Natural killer cell (primary cell): ENCODE data around the gene TENT4B. TPM values are rescaled to one million over a fixed set of nuclear protein-coding genes. Genes with fewer than 3 reads are reported as not detected.

Experiments
- ATAC-seq, 3 donors: fragments of 150-1000 bp in 2 of 3; fragments of 200-7000 bp in 1 of 3; cut with Tn5 transposase; 1 replicate in 1 of 3; 2 replicates in 2 of 3; pipeline ENCODE4 v1.10.0; 2021; ENCODE audit warnings: mild to moderate bottlenecking in 2 of 3, moderate library complexity in 2 of 3
- DNase-seq, 2 donors: peaks; one replicate each; pipeline versions ENCODE4 v3.0.0 to v3.0.0-alpha.2; 2013 to 2021; ENCODE audit warnings: mixed read lengths in 1 of 2
- H3K27ac ChIP-seq: one replicate; pipeline ENCODE4 v1.5.1; 2013; ENCODE audit warnings: mild to moderate bottlenecking, low read length
- H3K27me3 ChIP-seq: one replicate; pipeline ENCODE4 v1.6.1; 2013; ENCODE audit warnings: low read length; ENCODE audit not compliant: control insufficient read depth, insufficient read depth
- H3K36me3 ChIP-seq: one replicate; pipeline ENCODE4 v1.6.1; 2013; ENCODE audit warnings: low read length; ENCODE audit not compliant: control insufficient read depth, insufficient read depth
- H3K4me1 ChIP-seq: one replicate; pipeline ENCODE4 v1.6.1; 2013; ENCODE audit warnings: low read length; ENCODE audit not compliant: control insufficient read depth, insufficient read depth
- H3K4me3 ChIP-seq: one replicate; pipeline ENCODE4 v1.5.1; 2013; ENCODE audit warnings: low read length
- H3K9me3 ChIP-seq: one replicate; pipeline ENCODE4 v1.6.1; 2013; ENCODE audit warnings: low read length; ENCODE audit not compliant: control insufficient read depth, insufficient read depth
- H3K27ac Mint-ChIP-seq, 2 donors: one replicate each; pipeline ENCODE4 v1.8.0; 2022; ENCODE audit warnings: mild to moderate bottlenecking in 2 of 2, mixed read lengths in 2 of 2, moderate library complexity in 1 of 2
- H3K27me3 Mint-ChIP-seq, 2 donors: one replicate each; pipeline ENCODE4 v1.8.0; 2022; ENCODE audit warnings: low read depth in 2 of 2, mixed read lengths in 2 of 2
- H3K36me3 Mint-ChIP-seq: one replicate; pipeline ENCODE4 v1.8.0; 2022; ENCODE audit warnings: mixed read lengths
- H3K4me1 Mint-ChIP-seq, 2 donors: one replicate each; pipeline ENCODE4 v1.8.0; 2022; ENCODE audit warnings: mixed read lengths in 2 of 2
- H3K4me3 Mint-ChIP-seq: one replicate; pipeline ENCODE4 v1.8.0; 2022; ENCODE audit warnings: mild to moderate bottlenecking, moderate library complexity, mixed read lengths
- H3K9me3 Mint-ChIP-seq, 2 donors: one replicate each; pipeline ENCODE4 v1.8.0; 2022; ENCODE audit warnings: mixed read lengths in 2 of 2
- WGBS: methylation state at CpG from one replicate; pipeline ENCODE4 v1.1.7; 2013; ENCODE audit warnings: missing lambda C conversion rate; ENCODE audit not compliant: insufficient coverage; 5-methylcytosine and 5-hydroxymethylcytosine counted together
- intact Hi-C: fragments of 100-400 bp; cut with micrococcal nuclease; formaldehyde crosslinking; loops from one replicate; pipeline ENCODE4 v1.14.2; 2022
- total RNA-seq, 4 donors: library from RNA; stranded (reverse); fragments of 120-200 nt in 1 of 4; gene quantifications; one replicate each; pipeline versions ENCODE4 v1.2.3 to v1.2.4, GENCODE V29; 2013 to 2022
- TF ChIP-seq, protein P1 (sequence below): fragments of 200-600 bp; IDR thresholded peaks from one replicate; pipeline ENCODE4 v1.8.0; 2022; ENCODE audit warnings: antibody characterized with exemption

The TENT4B gene
- total RNA-seq, 3 donors from 2014 or later (not counting 1 experiment from before 2014, with no cell fraction given), result 37.5 to 48.7 (median 44.4) TPM

DNA sequence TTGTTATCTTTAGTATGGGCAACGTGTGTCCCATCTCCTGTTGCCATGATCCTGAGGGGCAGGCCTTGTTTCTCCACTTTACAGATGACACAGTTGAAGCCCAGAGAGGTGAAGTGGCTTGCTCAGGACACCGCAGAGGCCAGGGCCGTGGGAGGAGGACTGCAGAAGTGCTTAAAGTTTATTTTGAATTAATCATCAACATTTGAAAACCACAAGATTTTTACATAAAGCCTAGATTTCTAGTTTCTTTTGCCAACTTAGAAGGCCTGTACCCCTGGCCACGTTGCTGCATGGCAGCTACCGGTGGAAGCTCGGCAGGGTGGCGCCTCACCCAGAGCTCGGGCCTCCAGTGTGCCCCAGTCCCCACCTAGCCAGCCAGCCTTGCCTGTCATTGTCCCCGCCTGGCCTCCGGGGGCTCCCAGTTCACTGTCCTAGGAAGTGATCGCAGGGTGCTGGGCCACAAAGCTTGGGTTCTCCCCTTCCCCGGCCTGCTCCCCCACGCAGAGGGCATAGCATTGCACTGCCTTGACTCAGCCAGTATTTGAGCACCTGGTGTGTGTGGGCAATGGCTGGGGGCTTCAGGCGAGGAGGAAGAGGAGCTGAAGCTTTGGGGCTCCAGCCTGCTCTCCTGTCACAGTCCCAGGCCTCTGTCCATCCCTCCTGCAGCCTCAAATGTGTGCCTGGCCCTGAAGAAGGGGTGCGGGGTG is 98.4 kb downstream of the TENT4B start:
- Histone ChIP-seq H3K9me3 (no peaks in the 10 kb centered on the region), H3K4me1 (peaks cover 10% of the 10 kb centered on the region), H3K36me3 (no peaks in the 10 kb centered on the region), H3K27ac (no peak overlapping the region), H3K4me3 (no peak overlapping the region), H3K27me3 (no peaks in the 10 kb centered on the region)
- ATAC-seq (peak in 1 of 3 donors; percentile 19), DNase-seq (no peak)
- H3K9me3 Mint-ChIP-seq, result no peaks in the 10 kb centered on the region
- TF ChIP-seq, protein P1, sequence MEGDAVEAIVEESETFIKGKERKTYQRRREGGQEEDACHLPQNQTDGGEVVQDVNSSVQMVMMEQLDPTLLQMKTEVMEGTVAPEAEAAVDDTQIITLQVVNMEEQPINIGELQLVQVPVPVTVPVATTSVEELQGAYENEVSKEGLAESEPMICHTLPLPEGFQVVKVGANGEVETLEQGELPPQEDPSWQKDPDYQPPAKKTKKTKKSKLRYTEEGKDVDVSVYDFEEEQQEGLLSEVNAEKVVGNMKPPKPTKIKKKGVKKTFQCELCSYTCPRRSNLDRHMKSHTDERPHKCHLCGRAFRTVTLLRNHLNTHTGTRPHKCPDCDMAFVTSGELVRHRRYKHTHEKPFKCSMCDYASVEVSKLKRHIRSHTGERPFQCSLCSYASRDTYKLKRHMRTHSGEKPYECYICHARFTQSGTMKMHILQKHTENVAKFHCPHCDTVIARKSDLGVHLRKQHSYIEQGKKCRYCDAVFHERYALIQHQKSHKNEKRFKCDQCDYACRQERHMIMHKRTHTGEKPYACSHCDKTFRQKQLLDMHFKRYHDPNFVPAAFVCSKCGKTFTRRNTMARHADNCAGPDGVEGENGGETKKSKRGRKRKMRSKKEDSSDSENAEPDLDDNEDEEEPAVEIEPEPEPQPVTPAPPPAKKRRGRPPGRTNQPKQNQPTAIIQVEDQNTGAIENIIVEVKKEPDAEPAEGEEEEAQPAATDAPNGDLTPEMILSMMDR, result no peak
- no peak overlapping the region for H3K4me3 Mint-ChIP-seq
- intact Hi-C loops, result no loop called here
- peak overlapping the region; percentile 69 to 71 for H3K27ac Mint-ChIP-seq
- WGBS, result 85% methylated on average over 15 of the region's 15 CpGs
- no peaks in the 10 kb centered on the region for H3K27me3 Mint-ChIP-seq
- peaks cover 41 to 57% of the 10 kb centered on the region in 2 donors for H3K4me1 Mint-ChIP-seq
- no peaks in the 10 kb centered on the region for H3K36me3 Mint-ChIP-seq

GRCh38 chr16:50252082-50252611 is 99.0 kb downstream of the TENT4B start:
- H3K27ac Mint-ChIP-seq, result peak overlapping the region; percentile 69 to 71
- 94% methylated on average over 9 of the region's 9 CpGs for WGBS
- no peak overlapping the region for H3K4me3 ChIP-seq
- H3K36me3 Mint-ChIP-seq, result no peaks in the 10 kb centered on the region
- peaks cover 4% of the 10 kb centered on the region for H3K4me1 ChIP-seq
- no peak overlapping the region for H3K4me3 Mint-ChIP-seq
- TF ChIP-seq, protein P1, result no peak
- H3K36me3 ChIP-seq, result no peaks in the 10 kb centered on the region
- H3K27me3 ChIP-seq, result no peaks in the 10 kb centered on the region
- no peaks in the 10 kb centered on the region for H3K27me3 Mint-ChIP-seq
- no peak for ATAC-seq
- H3K9me3 ChIP-seq, result no peaks in the 10 kb centered on the region
- intact Hi-C loops, result no loop called here
- peaks cover 34 to 51% of the 10 kb centered on the region in 2 donors for H3K4me1 Mint-ChIP-seq
- no peaks in the 10 kb centered on the region for H3K9me3 Mint-ChIP-seq
- no peak overlapping the region for H3K27ac ChIP-seq
- no peak for DNase-seq

DNA sequence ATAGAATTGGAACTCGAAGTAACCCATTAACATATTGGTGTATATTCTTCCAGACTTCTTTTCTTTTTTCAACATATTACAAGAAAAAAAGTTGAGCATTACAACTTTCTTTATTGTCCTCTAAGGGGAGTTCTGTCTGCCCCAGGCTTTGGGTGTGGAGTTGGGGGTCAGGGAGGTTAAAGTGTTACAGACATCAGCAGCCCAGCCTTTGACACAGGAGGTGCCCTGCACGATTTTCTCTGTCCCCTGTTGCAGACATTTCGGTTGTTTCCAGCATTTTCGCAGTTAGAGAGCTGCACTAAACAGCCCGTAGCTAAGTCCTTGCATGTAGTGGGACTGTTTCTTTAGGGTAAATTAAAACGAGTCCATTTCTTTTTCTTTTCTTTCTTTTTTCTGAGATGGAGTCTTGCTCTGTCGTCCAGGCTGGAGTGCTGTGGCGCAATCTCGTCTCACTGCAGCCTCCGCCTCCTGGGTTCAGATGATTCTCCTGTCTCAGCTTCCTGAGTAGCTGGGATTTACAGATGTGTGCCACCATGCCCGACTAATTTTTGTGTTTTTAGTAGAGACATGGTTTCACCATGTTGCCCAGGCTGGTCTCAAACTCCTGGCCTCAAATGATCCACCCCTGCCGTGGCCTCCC is 99.9 kb downstream of the TENT4B start:
- WGBS, result 70% methylated on average over 11 of the region's 12 CpGs
- TF ChIP-seq, protein P1, result no peak
- no peaks in the 10 kb centered on the region for H3K9me3 ChIP-seq
- Mint-ChIP-seq H3K27me3 (no peaks in the 10 kb centered on the region), H3K27ac (peak overlapping the region; percentile 68 to 71), H3K4me1 (peaks cover 28 to 43% of the 10 kb centered on the region in 2 donors), H3K9me3 (no peaks in the 10 kb centered on the region), H3K4me3 (peak overlapping the region; percentile 37), H3K36me3 (no peaks in the 10 kb centered on the region)
- no peaks in the 10 kb centered on the region for H3K4me1 ChIP-seq
- H3K36me3 ChIP-seq, result no peaks in the 10 kb centered on the region
- ATAC-seq (peak in 2 of 3 donors; percentile 54 to 86), DNase-seq (no peak)
- no peak overlapping the region for H3K27ac ChIP-seq
- intact Hi-C loops, result loop anchor here (1.0 kb wide), 1 partner anchor 8 kb away; no protein-coding TSS in a partner anchor
- H3K4me3 ChIP-seq, result no peak overlapping the region
- no peaks in the 10 kb centered on the region for H3K27me3 ChIP-seq
